Measurements from ENCODE around the gene LZTS2.

- no peak for TF ChIP-seq POLR2A (IDR thresholded peaks at IDR 0.05)
- TF ChIP-seq CTCF (IDR thresholded peaks at IDR 0.05), result no peak
Measured at GRCh38 chr10:100995181-100995580, 4.4 kb upstream of the LZTS2 start.
